MCF 10A (cell line): ENCODE results near the gene SLAMF1. TPM values are rescaled to one million over a fixed set of nuclear protein-coding genes. Genes with fewer than 3 reads are reported as not detected.

Experiments used
- BruUV-seq: library from RNA; stranded (reverse); fragments of 400-500 nt; replicated peaks from 2 replicates; lab custom pipeline; 2021; lab: Mats Ljungman, UMichigan
- CTCF ChIA-PET: fragments of 300-600 bp; sonication (Branson Sonifier 250); formaldehyde crosslinking; extraction: SDS; loops from one replicate; lab custom pipeline; 2021; ENCODE audit warnings: antibody characterized with exemption, inconsistent platforms; lab: Yijun Ruan, JAX
- POLR2A ChIA-PET: fragments of 300-600, 350-650 bp; sonication (Branson Sonifier 250); formaldehyde crosslinking; extraction: SDS; loops from one replicate; lab custom pipeline; 2020; ENCODE audit warnings: antibody characterized with exemption, inconsistent platforms; lab: Yijun Ruan, JAX
- DNase-seq: peaks from one replicate; pipeline ENCODE4 v3.0.0-alpha.2; 2018; ENCODE audit not compliant: unreplicated experiment
- H3K27ac Mint-ChIP-seq: one replicate; pipeline ENCODE4 v1.8.0; 2022; ENCODE audit warnings: mild to moderate bottlenecking, low read depth, mixed read lengths; ENCODE audit not compliant: unreplicated experiment
- H3K27me3 Mint-ChIP-seq: one replicate; pipeline ENCODE4 v1.8.0; 2022; ENCODE audit warnings: mixed read lengths; ENCODE audit not compliant: insufficient read depth, unreplicated experiment
- H3K36me3 Mint-ChIP-seq: one replicate; pipeline ENCODE4 v1.8.0; 2022; ENCODE audit warnings: mild to moderate bottlenecking, moderate library complexity, mixed read lengths; ENCODE audit not compliant: insufficient read depth, unreplicated experiment
- H3K4me1 Mint-ChIP-seq: one replicate; pipeline ENCODE4 v1.8.0; 2022; ENCODE audit warnings: mixed read lengths; ENCODE audit not compliant: insufficient read depth, unreplicated experiment
- H3K4me3 Mint-ChIP-seq: one replicate; pipeline ENCODE4 v1.8.0; 2022; ENCODE audit warnings: mild to moderate bottlenecking, moderate library complexity, mixed read lengths; ENCODE audit not compliant: unreplicated experiment
- H3K9me3 Mint-ChIP-seq: one replicate; pipeline ENCODE4 v1.8.0; 2022; ENCODE audit warnings: mixed read lengths; ENCODE audit not compliant: unreplicated experiment
- CTCF ChIP-seq: fragments of 200-600 bp; IDR thresholded peaks from one replicate; pipeline ENCODE4 v1.8.0; 2022; ENCODE audit warnings: antibody characterized with exemption, mild to moderate bottlenecking; ENCODE audit not compliant: unreplicated experiment
- intact Hi-C: fragments of 100-400 bp; cut with micrococcal nuclease; formaldehyde crosslinking; loops from 2 replicates; pipeline ENCODE4 v1.14.1; 2022
- total RNA-seq: library from RNA; stranded (reverse); gene quantifications from 2 replicates; pipeline ENCODE4 v1.2.3, GENCODE V29; 2022

Gene SLAMF1
- total RNA-seq, 1 experiment from 2014 or later = not detected

DNA sequence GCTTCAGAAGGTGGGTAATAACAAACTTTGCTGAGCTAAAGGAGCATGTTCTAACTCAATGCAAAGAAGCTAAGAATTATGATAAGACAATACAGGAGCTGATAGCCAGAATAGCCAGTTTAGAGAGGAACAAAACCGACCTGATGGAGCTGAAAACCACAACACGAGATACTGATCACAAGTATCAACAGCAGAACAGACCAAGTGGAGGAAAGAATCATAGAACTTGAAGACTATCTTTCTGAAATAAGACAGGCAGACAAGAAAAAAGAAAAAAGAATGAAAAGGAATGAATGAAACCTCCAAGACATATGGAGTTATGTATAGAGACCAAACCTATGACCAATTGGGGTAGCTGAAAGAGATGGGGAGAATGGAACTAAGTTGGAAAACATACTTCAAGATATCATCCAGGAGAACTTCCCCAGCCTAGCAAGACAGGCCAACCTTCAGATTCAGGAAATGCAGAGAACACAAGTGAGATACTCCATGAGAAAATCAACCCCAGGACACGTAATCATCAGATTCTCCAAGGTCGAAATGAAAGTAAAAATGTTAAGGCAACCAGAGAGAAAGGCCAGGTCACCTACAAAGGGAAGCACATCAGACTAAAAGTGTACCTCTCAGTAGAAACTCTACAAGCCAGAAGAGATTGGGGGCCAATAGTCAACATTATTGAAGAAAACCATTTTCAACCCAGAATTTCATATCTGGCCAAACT, 88.0 kb downstream of the SLAMF1 start:
- TF ChIP-seq CTCF = no peak
- ChIA-PET POLR2A (no interaction called here), CTCF (interaction anchor here (0.6 to 1.1 kb wide), 5 partner anchors 8 to 116 kb away, joined by 3 read pairs; no protein-coding TSS in a partner anchor)
- H3K27me3 Mint-ChIP-seq = peaks cover 73% of the 10 kb centered on the region
- no peak overlapping the region for H3K27ac Mint-ChIP-seq
- peaks cover 16% of the 10 kb centered on the region for H3K9me3 Mint-ChIP-seq
- H3K36me3 Mint-ChIP-seq = no peaks in the 10 kb centered on the region
- no peak for DNase-seq
- intact Hi-C loops = no loop called here
- H3K4me1 Mint-ChIP-seq = peaks cover 8% of the 10 kb centered on the region
- no peak overlapping the region for H3K4me3 Mint-ChIP-seq
- no TSS peak for BruUV-seq

Other genes with a start within 250 kb of the SLAMF1 start
- 0.26 and 0.27 TPM in 2 replicates for gene VANGL2, start 246.5 kb downstream of the SLAMF1 start, total RNA-seq
- not detected in 2 replicates for gene SLAMF6, start 123.8 kb downstream of the SLAMF1 start, total RNA-seq
- gene CD84, start 67.5 kb downstream of the SLAMF1 start, total RNA-seq = not detected in 2 replicates
- gene CD48, start 64.8 kb upstream of the SLAMF1 start, total RNA-seq = not detected in 2 replicates
- 8.6 and 26.3 TPM in 2 replicates for gene SLAMF7, start 92.2 kb upstream of the SLAMF1 start, total RNA-seq
- gene LY9, start 149.1 kb upstream of the SLAMF1 start, total RNA-seq = not detected in 2 replicates
- not detected in 2 replicates for gene CD244, start 215.8 kb upstream of the SLAMF1 start, total RNA-seq
- gene ITLN1, start 238.1 kb upstream of the SLAMF1 start, total RNA-seq = not detected in 2 replicates